ENCODE data around the gene RSL24D1. TPM values are rescaled to one million over a fixed set of nuclear protein-coding genes. Genes with fewer than 3 reads are reported as not detected.

Gene RSL24D1
- total RNA-seq, 1 donor from 2014 or later, result 90.0 TPM

- peaks cover 11% of the 10 kb centered on the region for H3K36me3 Mint-ChIP-seq (ENCODE audit: low read depth)
- no peaks in the 10 kb centered on the region for H3K27me3 Mint-ChIP-seq
- peaks cover 2% of the 10 kb centered on the region for H3K4me1 Mint-ChIP-seq
- no peak for TF ChIP-seq CTCF (IDR thresholded peaks at IDR 0.05)
- no peak overlapping the region for H3K27ac Mint-ChIP-seq
- ChIA-PET CTCF (no interaction called here), POLR2A (no interaction called here)
- intact Hi-C loops (cut with micrococcal nuclease), result loop anchor here (2.0 kb wide), 1 partner anchor 15 kb away; no protein-coding TSS in a partner anchor
- DNase-seq (no peak), ATAC-seq (ENCODE audit: low read depth) (no peak)
- no peaks in the 10 kb centered on the region for H3K9me3 Mint-ChIP-seq
- no peak overlapping the region for H3K4me3 Mint-ChIP-seq
Observed at GRCh38 chr15:55239440-55240124, 42.8 kb upstream of the RSL24D1 start.

GRCh38 chr15:55238877-55239276 is 42.1 kb upstream of the RSL24D1 start:
- H3K4me3 Mint-ChIP-seq, result no peak overlapping the region
- POLR2A ChIA-PET, result no interaction called here
- no peak for TF ChIP-seq CTCF (IDR thresholded peaks at IDR 0.05)
- no peaks in the 10 kb centered on the region for H3K9me3 Mint-ChIP-seq
- CTCF ChIA-PET, result no interaction called here
- H3K4me1 Mint-ChIP-seq, result peaks cover 2% of the 10 kb centered on the region
- ATAC-seq (ENCODE audit: low read depth) (no peak), DNase-seq (no peak)
- no peaks in the 10 kb centered on the region for H3K27me3 Mint-ChIP-seq
- H3K36me3 Mint-ChIP-seq (ENCODE audit: low read depth), result peaks cover 18% of the 10 kb centered on the region
- H3K27ac Mint-ChIP-seq, result no peak overlapping the region
- intact Hi-C loops (cut with micrococcal nuclease), result no loop called here

- ChIA-PET CTCF (no interaction called here), POLR2A (interaction anchor here (0.6 kb wide), 1 partner anchor 15 kb away, joined by 5 read pairs; no protein-coding TSS in a partner anchor)
- no peak for DNase-seq
- ATAC-seq (ENCODE audit: low read depth), result no peak
- peaks cover 2% of the 10 kb centered on the region for H3K4me1 Mint-ChIP-seq
- peaks cover 19% of the 10 kb centered on the region for H3K36me3 Mint-ChIP-seq (ENCODE audit: low read depth)
- H3K27ac Mint-ChIP-seq, result no peak overlapping the region
- intact Hi-C loops (cut with micrococcal nuclease), result no loop called here
- H3K9me3 Mint-ChIP-seq, result no peaks in the 10 kb centered on the region
- H3K4me3 Mint-ChIP-seq, result no peak overlapping the region
- no peak for TF ChIP-seq CTCF (IDR thresholded peaks at IDR 0.05)
- H3K27me3 Mint-ChIP-seq, result no peaks in the 10 kb centered on the region
Observed at GRCh38 chr15:55237219-55238130, 40.7 kb upstream of the RSL24D1 start.

GRCh38 chr15:55235546-55236036 is 38.9 kb upstream of the RSL24D1 start:
- no peak for TF ChIP-seq CTCF (IDR thresholded peaks at IDR 0.05)
- H3K4me3 Mint-ChIP-seq, result no peak overlapping the region
- no peak overlapping the region for H3K27ac Mint-ChIP-seq
- ATAC-seq (ENCODE audit: low read depth), result no peak
- no peaks in the 10 kb centered on the region for H3K4me1 Mint-ChIP-seq
- DNase-seq, result no peak
- H3K9me3 Mint-ChIP-seq, result no peaks in the 10 kb centered on the region
- intact Hi-C loops (cut with micrococcal nuclease), result no loop called here
- H3K27me3 Mint-ChIP-seq, result no peaks in the 10 kb centered on the region
- ChIA-PET POLR2A (interaction anchor here (0.6 kb wide), 1 partner anchor 18 kb away, joined by 4 read pairs; no protein-coding TSS in a partner anchor), CTCF (no interaction called here)
- peaks cover 24% of the 10 kb centered on the region for H3K36me3 Mint-ChIP-seq (ENCODE audit: low read depth)

GRCh38 chr15:55234800-55235104 is 38.0 kb upstream of the RSL24D1 start:
- DNase-seq (no peak), ATAC-seq (ENCODE audit: low read depth) (no peak)
- intact Hi-C loops (cut with micrococcal nuclease), result no loop called here
- no peak for TF ChIP-seq CTCF (IDR thresholded peaks at IDR 0.05)
- Mint-ChIP-seq H3K36me3 (ENCODE audit: low read depth) (peaks cover 28% of the 10 kb centered on the region), H3K4me1 (no peaks in the 10 kb centered on the region), H3K27ac (no peak overlapping the region), H3K27me3 (no peaks in the 10 kb centered on the region), H3K9me3 (no peaks in the 10 kb centered on the region), H3K4me3 (no peak overlapping the region)
- ChIA-PET CTCF (no interaction called here), POLR2A (no interaction called here)

Measured in activated B cell treated with CpG ODN at 0.5 μM for 24 hours (primary cell).